ENCODE measurements around the gene PNKD.

PNKD gene

GRCh38 chr2:218315397-218315796 lies 45.1 kb downstream of the PNKD start:
- DNase-seq (ENCODE audit: low spot score), result no peak

- no peak for DNase-seq (ENCODE audit: low spot score)
These were observed 46.9 kb downstream of the PNKD start for GRCh38 chr2:218317303-218317630.

DNA sequence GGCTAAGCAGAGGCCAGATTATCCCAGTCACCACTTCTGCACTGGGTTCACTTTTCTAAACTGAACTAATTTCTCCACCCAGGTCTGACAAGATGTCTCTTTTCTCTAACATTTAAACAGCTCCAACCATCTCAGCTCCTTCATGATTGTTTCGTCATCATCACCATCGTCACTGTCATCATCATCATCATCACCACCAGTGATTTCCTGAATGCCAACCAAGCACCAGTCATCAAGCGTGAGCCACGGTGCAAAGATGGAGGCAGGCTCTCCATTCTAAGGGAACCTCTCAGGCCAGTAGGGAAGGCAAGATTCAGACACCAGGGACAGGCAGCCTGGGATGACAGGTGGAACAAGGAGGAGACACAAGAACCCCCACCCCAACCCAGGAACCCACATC lies 47.5 kb downstream of the PNKD start:
- no peak for DNase-seq (ENCODE audit: low spot score)

DNA sequence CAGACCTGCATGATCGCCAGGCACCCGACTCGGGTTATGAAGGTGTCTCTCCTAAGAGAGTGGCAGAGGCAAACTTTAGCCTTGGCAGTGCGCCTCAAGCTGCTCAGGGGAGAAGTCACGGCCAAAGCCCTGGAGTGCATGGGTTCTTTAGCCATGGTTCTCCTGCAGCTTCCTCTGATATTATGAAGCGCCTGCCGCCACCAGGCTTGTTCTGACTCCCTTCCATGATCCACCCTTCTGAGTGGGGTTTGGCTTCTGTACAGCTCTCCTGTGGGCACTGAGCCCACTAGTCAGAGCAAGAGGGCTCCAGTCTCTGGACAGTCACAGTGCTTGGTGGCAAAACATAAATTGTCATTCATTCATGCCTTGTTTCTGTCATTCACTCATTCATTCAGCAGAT lies 47.9 kb downstream of the PNKD start:
- DNase-seq (ENCODE audit: low spot score), result no peak

- no peak for DNase-seq (ENCODE audit: low spot score)
These were observed 49.6 kb downstream of the PNKD start for GRCh38 chr2:218319813-218320365.

DNA sequence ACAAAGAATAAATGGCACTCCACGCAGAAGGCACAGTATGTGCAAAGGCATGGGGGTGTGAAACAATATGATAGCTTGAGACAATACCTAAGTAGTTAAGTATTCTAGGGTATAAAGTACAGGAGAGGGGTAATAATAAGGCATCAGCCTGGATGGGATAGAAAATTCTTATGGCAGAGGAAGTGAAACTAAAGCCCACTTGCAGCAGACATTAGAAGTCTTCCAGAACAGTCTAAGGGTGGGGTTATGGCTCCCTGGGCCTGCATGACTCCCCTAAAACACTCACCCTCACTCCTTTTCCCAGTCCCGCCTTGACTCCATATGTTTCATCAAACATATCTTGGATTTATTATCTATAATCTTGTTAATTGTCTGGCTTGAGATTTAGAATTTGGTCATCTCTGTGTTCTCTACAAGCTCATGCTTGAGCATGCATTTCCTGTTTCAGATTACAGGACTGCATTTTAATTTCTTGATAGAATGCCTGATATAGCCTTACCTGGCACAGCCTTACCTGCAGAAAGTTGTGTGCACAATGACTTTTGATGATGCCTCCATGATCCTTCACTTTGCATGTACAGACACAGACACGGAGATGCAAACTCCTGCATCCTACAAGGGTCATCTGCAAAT lies 50.5 kb downstream of the PNKD start:
- no peak for DNase-seq (ENCODE audit: low spot score)

- peak; percentile 81 for DNase-seq (ENCODE audit: low spot score)
These were observed 52.6 kb downstream of the PNKD start for GRCh38 chr2:218322768-218323525.

- no peak for DNase-seq (ENCODE audit: low spot score)
These were observed 53.5 kb downstream of the PNKD start for GRCh38 chr2:218323526-218324472.

DNA sequence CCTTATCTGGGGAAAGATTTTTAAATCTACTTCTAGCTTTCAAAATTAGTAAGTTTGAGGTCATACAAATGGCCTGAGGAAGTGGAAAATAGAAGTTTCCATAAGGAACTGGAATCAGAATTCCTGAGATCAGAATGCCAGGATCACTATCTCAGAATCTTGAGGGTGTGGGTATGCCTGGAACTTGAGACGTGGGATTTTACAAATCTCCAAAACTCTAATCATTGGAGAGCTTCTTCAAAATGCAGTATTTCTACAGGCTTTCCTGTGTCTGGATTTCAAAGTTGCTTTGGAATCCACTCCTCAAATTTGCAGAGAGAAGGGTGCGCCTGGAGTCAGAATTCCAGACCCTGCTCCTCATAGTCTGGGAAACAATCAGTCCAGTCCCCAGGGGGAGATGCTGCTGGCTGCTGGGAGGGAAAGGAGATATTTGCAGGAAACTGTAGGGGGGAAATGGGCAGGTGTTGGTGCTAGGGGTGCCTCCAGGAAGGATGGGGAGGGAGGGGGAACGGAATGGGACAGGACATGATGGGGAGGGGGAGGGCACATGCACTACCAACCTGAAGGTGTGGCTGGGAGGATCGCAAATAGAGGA lies 55.3 kb downstream of the PNKD start:
- no peak for DNase-seq (ENCODE audit: low spot score)

DNA sequence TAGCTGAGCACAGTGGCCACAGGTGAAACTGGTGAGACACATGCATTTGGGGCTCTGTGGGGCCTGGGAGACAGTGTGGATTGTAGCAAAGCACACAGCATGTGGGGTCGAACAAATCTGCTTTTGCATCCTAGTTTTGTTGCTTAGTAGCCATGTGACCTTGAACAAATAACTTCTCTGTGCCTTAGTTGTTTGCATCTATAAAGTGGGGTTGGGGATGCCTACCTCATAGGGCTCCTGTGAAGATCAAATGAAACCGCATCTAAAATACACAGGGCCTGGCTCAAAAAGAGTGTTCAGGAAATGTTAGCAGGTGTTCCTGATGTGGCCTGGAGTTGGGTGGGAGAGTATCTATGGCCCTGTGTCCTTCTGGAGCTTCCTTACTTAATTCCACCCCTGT lies 56.0 kb downstream of the PNKD start:
- DNase-seq (ENCODE audit: low spot score), result no peak

- no peak for DNase-seq (ENCODE audit: low spot score)
These were observed 57.3 kb downstream of the PNKD start for GRCh38 chr2:218327451-218328210.

- no peak for DNase-seq (ENCODE audit: low spot score)
These were observed 58.0 kb downstream of the PNKD start for GRCh38 chr2:218328294-218328693.

GRCh38 chr2:218329027-218329825 lies 58.9 kb downstream of the PNKD start:
- no peak for DNase-seq (ENCODE audit: low spot score)

- DNase-seq (ENCODE audit: low spot score), result no peak
These were observed 59.7 kb downstream of the PNKD start for GRCh38 chr2:218329826-218330593.

DNA sequence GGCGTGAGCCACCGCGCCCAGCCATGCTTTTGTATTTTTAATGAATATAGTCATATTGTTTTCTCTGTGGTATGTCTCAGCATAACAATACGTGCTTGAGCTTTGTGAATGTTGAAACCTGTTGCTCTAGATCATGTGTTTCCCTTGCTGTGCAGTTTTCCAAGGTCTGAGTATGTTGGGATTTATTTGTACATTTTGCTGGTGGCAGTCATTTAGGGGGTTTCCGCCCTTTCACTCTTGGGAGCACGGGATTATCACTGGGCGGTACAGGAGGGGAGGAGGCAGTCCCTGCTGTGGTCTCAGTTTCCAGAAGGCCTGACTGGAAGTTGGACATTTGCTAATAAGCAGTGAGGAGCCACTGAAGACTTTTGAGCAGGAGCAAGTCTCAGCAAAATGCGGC lies 61.4 kb downstream of the PNKD start:
- no peak for DNase-seq (ENCODE audit: low spot score)

DNA sequence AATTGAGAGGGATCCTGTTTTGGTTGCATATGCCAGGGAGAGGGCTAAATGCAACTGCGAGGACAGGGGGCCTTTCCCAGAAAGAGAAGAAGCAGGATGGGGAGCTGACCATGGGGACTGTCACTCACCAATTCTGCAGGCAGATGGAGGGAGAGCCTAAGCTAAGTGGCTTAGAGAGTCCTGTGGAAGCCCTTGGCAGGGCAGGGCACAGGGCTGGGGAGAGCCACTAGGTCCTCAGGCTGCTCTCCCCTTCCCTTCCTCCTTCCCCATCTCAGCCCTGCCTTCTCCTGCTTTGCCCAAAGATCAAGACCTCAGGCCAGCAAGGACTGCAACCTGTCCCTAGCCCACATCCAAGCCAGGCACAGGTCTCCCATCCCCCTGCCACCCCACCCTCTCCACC lies 62.0 kb downstream of the PNKD start:
- DNase-seq (ENCODE audit: low spot score), result no peak

- no peak for DNase-seq (ENCODE audit: low spot score)
These were observed 62.8 kb downstream of the PNKD start for GRCh38 chr2:218332920-218333645.

GRCh38 chr2:218334531-218334930 lies 64.2 kb downstream of the PNKD start:
- no peak for DNase-seq (ENCODE audit: low spot score)

GRCh38 chr2:218340656-218341055 lies 70.3 kb downstream of the PNKD start:
- no peak for DNase-seq (ENCODE audit: low spot score)
